Measurements from ENCODE around the gene C1QC.
"Not testable (repeated sequence)": the region's sequence is repeated elsewhere in the genome, so short reads cannot be mapped to it uniquely, and the experiment has no call there.

Gene C1QC

DNA sequence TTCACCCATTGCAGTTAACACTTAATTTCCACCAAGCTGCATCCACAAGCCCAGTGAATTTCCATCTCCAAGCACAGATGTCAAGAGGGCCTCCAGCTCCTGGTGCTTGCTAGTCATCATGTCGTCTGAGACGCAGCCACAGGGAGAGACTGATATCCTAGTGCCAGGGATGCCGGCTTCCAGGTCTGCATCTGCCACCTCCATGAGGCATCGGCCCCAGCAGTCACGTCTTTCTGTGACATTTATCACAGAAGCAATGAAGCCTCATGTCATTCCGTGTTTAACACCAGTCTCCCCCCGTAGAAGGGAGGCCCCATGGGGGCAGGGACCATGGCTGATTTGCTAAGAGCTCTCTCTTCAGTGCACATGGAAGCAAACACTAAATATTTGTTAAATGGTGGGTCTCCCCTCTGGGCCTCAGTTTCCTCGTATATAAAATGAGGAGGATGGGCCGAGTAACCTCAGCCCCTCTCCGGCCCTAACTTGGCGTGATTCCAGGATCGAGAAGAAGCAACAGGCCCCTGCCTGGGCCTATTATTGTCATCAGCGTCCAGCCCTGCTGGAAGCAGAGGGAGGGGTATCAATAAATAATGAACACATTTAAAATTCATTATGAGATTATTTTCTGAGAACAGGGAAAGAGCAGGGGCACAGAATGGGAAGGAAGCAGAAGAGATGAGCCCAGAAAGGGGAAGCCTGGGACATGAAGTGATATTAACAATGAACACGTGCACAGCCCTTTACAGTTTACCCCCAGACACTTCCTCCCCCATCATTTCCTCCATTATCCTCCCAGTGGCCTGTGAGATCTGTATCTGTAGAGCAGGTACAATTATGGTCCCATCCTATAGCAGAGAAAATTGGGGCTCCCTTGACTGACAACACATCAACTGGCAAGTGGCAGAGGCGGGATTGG is 8.8 kb downstream of the C1QC start:
- no peak for DNase-seq

DNA sequence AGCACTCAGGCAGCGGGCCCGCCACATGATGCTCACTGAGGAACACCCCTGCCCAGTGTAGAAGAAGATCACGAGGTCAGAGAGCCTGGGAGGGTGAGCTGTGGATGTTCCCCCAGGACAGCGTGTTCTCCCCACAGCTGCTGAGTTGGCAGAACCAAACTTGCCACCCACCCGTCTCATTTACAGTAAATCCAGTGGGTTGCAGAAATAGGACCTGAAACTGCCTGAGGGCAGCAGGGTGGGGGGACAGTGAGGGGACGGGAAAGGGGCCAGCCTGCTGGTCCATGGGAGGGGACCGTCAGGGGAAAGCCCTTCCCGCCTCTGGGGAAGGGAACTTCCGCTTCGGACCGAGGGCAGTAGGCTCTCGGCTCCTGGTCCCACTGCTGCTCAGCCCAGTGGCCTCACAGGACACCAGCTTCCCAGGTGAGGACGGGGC is 9.5 kb downstream of the C1QC start, which contains the start of gene C1QB:
Gene C1QB, plus strand, starts transcription at position 356 of the 436 bp plus-strand sequence. CDS start 6,227 bp downstream, outside the sequence.
- no peak for DNase-seq

DNA sequence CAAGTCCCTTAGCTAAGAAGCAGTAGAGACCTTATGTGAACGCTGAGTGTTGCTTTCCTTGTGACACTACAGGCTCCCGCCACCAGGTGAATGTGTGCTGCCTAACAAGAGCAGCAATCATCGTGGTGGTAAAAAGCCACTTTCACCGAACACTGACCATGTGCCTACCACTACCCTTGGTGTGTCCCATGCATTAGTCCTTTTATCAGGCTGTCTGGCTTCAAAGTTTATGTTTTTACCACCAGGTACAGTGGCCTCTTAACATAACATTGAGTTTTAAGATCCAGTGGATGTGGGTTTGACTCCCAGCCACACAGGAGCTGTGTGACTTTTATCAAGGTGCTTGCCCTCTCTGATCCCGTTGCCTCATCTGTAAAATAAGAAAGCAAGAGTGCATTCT is 11.3 kb downstream of the C1QC start:
- DNase-seq: no peak

DNA sequence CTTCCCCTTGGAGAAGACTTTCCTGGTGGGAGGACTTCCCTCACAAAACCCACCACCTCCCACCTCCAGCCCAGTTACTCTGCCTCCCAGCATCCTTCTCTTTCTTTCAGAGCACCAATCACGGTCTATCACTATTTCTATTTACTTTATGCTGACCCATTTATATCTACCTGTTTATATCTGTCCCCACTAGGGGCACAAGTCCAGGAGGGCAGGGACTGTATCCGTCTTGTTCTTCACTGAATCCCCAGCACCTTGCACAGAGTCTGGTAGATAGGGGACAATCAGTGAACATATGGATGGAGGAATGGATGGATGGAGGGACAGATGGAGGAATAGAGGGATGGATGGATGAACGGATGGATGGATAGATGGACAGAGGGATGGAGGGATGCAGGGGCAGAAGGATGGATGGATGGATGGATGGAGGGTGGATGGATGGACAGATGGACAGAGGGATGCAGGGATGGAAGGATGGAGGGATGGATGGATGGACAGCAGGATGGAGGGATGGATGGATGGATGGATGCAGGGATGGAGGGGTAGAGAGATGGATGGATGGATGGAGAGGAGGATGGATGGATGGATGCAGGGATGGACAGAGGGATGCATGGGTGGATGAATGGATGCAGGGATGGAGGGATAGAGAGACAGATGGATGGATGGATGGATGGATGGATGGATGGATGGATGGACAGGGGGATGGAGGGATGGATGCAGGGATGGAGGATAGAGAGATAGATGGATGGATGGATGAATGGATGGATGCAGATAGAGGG is 15.1 kb downstream of the C1QC start:
- no peak for DNase-seq

DNA sequence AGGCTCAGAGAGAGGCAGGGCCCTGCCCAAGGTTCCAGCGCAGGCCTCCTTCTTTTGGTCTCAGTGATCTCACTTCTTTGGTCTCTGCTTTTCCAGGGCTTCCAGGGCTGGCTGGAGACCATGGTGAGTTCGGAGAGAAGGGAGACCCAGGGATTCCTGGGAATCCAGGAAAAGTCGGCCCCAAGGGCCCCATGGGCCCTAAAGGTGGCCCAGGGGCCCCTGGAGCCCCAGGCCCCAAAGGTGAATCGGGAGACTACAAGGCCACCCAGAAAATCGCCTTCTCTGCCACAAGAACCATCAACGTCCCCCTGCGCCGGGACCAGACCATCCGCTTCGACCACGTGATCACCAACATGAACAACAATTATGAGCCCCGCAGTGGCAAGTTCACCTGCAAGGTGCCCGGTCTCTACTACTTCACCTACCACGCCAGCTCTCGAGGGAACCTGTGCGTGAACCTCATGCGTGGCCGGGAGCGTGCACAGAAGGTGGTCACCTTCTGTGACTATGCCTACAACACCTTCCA is 17.3 kb downstream of the C1QC start:
- no peak for DNase-seq

DNA sequence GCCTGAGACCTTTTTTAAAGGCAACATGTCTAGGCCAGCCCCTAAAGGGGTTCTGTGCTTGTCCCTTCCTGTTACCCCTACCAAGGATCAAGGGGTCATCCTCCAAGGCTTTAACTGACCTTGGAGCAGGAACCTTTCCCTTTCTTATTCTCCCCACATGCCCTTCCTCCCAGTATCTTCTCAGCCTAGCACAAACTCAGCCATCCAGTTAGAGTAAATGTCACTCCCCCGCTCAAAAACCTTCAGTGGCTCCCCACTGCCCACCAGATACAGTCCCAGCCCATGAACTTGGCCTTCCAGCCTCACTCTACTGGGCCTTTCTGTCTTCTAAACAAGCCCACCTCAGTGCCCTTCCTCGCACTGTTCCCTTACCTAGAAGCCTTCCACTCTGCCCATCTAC is 18.4 kb downstream of the C1QC start:
- DNase-seq: no peak

DNA sequence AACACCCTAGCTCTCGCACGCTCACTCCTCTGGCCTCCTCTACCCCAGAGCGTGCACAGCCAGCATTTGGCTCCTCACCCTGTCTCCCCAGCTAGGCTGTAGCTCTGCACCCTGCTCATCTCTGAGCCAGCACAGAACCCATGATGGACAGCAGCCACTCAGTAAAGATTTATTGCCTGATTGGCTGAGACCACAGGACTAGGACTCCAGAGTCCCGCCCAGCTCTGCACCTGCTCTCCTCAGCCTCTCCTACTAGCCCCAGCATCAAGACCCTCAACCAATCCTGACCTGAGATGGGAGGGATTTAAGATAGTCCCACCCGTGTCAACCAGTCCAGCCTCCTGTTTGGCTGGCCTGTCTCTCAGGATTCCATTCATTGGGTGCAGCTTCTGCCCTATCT is 18.9 kb downstream of the C1QC start:
- peak; percentile 22 for DNase-seq

DNA sequence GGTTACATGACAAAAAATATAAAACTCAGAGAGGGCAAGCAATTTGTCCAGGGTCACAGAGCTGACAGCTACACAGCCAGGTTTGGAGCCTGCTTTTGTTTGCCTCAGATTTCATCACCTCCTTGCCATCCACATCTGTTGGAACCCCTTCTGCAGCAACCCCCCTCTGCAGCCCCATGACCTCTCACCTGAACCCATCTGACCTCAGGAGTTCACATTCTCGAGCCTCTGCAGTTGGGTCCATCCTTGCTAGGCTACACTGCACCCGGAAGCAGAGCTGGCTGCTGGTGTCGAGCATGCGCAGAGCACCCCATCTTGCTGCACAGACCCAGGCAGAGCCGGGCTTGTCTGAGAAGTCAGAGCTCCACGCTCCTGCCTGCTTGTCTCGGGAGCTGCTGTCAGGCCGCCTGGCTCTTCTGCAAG is 19.6 kb downstream of the C1QC start:
- no peak for DNase-seq

DNA sequence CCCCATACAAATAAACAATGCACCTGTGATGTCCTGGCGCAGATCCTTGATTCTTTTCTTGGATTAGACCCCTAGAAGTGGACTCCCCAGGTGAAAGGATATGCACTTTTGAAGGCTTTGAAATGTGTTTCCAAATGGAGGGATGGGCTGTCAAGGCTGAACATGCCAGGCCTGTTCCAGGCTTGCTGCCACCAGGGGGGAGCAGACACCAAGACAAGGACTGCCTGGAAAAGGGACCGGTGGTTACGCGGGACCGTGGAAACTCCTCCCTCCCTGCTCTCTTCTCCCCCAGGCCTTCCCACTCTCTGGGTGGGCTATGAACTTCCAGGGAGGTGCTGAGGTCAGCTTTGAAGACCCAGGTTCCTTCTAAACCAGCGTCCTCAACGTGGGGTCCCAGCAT is 22.3 kb downstream of the C1QC start:
- DNase-seq: no peak

DNA sequence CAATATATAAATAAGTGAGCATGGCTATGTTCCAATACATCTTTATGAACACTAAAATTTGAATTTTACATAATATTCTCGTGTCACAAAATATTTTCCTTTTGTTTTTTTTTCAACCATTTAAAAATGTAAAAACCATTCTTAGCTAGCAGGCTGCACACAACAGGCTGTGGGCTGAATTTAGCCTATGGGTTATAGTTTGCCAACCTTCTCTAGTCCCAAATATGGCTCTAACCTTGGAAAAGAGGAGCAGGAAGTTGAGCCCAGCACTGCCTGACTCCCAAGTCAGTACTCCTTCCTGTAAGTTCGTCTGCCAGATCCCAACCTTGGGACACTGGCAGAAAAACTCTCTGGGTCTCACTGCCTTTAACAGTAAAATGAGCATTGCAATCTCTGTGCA is 23.0 kb downstream of the C1QC start:
- no peak for DNase-seq

DNA sequence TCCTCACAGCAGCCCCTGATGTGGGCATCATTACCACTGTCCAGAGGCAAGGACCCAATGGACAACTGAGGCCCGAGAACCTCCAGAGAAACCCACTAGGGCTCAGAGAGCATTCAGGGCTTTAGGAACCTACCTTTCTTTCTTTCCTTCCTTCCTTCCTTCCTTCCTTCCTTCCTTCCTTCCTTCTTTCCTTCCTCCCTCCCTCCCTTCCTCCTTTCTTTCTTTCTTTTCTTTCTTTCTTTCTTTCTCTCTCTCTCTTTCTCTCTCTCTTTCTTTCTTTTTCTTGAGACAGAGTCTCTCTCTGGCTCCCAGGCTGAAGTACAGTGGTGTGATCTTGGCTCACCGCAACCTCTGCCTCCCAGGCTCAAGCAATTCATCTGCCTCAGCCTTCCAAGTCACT is 25.4 kb downstream of the C1QC start:
- not testable (repeated sequence) for DNase-seq

DNA sequence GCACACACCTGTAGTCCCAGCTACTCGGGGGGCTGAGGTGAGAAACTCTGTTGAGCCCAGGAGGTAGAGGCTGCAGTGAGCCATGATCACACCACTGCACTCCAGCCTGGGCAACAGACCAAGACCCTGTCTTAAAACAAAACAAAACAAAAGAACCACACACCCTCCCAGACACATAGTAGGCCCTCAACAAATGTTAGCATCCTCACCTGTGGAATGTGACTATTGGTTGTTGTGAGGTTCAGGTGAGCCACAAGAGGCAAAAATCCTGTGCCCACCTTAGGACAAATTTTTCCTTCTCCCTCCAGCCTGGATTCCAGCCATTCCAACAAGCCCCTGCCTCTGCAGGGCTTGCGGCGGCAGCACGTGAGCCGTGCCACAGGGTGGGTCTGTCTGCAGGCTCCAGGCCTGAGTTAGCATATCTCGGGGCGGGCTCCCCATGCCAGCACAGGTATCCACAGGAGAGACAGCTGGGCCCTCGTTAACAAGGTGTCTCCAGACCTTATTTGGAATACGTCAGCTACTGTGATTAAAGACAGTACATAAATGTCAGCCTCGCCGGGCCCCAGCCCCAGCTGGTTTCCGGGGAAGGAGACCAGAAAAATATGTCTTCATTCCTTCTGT is 27.0 kb downstream of the C1QC start:
- peak; percentile 91 for DNase-seq

DNA sequence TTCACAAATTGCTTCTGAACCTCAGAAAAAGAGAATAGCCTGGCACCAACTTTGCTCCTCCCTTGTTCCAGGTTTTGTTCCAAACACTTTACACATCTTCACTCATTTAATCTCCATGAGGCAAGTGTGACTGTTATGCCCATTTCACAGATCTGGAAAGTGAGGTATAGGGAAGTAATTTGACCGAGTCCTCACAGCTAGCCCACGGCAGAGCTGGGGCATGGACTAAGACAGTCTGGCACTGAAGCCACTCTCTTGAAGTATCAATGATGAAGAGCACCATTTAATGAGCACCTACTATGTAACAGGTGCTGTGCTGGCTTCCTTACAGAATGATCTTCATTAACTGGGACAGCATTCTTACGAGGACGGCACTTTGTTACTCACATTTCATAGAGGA is 28.6 kb downstream of the C1QC start:
- DNase-seq: no peak

DNA sequence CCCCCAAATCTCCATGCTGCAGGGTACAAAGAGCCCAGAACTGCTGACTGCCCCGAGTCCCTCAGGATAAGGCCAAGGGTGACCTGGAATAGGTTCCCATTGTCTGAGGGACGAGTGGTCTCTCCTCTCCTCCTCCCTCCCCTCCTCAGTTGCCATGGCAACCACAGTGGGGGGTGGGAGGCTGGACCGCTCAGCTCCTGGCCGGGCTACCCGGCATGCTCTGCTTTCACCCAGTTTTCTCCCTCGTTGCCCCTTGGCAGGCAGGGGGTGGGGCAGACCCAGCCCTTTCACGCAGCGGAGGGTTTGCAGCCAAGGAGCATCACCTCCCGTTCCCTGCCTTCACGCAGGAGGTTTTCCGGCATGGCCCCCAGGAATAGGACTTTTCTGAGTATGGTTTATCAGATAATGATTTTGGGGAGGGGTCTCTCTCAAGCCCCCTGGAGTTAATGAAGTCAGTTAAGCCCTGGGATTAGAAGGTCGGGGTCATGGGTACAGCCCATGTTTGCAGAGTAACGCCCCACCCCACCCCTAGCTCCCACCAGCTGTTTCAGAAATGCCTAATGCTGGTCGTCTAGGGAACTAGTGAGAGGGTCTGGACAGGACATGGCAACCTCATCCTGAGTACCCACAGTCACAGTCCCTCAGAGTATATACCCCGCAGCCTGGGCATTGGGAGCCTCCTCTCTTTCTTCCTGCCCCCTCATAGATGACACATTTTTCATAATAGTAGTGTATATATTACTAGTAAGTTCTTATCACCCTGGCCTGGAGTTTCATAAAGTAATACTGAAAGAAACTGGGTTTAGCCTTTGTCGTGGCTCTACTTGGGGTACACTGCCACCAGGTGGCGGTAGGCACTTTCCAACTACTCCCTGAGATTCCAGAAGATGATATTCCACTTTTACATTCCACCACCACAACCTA is 30.3 kb downstream of the C1QC start:
- DNase-seq: peak; percentile 57

DNA sequence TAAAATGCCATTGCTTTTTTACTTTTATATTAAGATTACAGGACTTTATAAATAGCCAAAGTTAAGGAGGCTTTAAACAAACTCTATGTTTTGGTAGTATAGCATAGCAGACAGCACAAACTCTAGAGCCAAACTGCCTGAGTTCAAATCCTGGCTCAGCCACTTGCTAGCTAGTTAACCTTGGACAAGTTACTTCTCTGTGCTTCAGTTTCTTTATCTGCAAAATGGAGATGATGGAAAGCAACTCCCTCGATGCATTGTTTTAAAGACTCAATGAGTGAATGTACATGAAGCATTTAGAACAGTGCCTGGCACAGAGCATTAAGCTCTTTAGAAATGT is 30.9 kb downstream of the C1QC start:
- no peak for DNase-seq

DNA sequence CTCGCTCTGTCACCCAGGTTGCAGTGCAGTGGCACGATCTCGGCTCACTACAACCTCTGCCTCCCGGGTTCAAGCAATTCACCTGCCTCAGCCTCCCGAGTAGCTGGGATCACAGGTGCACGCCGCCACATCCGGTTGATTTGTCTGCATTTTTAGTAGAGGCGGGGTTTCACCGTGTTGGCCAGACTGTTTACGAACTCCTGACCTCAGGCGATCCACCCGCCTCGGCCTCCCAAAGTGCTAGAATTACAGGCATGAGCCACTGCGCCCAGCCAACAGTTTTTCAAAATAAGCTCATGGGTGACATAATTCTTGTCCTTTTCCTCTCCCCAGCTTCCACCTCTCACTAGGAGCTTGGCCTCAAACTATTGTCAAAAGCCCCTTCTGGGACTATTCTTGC is 32.7 kb downstream of the C1QC start:
- DNase-seq: not testable (repeated sequence)

DNA sequence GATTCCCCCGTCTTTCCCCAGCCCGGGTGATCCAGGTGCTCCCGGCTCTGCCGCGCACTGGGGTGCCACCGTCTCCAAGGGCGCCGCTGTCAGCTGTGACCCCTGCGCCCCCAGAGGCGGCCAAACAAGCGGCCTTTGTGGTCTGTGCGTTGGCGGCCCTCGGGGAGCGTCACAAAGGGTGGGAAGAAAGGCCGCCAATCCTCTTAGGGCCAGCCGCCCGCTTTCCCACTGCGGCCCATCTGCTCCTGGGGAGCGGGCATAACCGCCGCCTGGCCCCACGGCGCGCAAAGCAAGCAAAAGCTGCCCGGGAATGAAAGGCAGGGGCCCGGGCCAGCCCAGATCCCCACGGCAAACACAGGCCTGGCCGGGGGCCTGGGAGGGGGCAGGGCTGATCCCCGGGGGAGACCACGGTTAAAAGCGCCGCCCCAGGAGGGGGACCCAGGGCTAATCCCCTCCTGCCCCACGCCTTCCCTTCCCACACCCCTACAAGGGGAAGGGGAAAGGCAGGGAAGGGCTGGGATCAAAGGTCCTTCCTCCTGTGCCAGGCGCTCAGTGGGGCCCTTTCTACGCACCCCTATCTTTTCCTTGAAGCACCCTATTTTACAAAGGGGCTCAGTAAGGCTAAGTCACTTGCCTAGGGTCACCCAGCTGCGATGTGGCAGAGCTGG is 33.6 kb downstream of the C1QC start:
- no peak for DNase-seq

DNA sequence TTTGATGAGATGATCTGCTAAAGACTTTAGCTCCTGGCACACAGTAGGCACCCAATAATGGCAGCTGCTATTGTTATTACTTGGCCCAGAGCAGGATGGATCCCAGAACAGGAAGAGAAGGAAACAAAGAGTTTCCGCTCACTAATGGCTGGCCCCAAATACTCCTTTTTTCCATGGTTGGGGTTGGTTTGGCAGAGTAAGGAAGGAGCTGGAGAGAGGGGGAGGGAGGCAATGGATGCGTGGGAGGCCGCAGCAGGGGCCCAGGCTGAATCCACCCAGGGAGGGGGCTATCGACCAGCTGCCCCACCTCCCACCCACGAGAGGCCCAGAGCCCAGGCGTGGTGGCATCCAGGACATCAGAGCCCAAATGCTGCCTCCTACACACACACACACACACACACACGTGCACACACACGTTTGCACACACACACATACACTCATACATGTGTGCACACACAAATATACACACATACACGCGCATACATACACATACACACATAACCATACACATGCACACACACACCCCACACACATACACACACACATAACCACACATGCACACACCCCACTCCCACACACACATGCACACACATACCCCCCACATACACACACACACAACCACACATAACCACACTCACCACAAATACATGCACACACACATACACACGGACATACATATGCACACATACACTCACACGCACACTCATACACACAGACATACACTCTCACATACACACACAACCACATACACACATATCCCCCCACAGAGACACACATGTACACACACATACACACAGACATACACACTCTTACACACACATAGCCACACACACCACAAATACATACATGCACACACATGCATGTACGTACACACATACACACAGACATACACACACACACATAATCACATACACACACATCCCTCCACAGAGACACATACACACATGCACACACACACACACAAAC is 34.8 kb downstream of the C1QC start:
- no peak for DNase-seq

DNA sequence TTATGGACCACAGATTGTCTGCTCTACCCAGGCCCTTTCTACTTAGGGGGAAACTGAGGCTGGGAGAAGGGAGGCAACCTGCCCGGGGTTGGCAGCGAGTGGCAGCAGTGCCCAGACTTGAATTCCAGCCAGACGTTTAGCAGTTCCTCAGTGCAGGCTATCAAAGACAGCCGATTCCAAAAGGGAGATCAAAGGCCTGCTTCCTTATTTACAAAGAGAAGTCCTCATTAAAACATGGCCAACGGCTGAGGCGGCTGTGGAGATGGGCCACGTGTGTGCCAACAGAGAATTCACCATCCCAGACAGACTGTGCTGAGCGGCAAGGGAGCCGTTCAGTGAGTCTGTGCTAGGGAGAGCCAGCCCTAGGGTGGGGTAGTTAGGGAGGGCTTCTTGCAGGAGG is 37.3 kb downstream of the C1QC start:
- no peak for DNase-seq

DNA sequence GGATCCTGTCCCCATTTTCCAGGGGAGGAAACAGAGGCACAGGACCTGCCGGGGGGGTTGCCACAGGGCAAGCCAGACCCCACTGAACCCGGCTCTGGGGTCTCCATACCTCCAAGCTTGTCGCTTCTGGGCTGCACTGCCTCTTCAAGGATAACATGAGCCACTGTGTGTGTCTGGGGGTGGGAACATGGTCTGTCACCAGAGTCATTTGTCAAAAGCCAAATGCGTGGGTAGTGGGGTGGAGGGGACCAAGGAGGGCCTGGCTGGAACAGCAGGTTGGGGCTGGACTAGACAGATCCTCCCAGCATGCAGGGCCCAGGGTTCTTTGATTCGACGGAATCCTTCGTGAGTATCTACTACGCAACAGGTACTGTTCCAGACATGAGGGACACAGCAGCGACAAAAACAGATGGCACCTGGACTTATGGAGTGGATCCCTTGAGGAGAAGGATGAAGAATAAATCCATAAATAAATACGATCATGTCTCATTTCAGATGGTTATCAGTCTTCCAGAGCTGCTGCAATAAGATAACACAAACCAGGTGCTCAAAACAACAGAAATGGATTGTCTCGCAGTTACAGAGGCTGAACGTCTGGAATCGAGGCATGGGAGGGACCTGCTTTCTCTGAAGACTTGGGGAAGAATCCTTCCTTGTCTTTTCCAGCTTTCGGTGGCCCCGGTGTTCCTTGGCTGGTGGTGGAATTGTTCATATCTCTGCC is 38.3 kb downstream of the C1QC start:
- DNase-seq: no peak
